GM12873 (cell line): ENCODE results near the gene ZAR1.

Experiments used
- CTCF ChIP-seq: IDR thresholded peaks from 2 replicates; pipeline ENCODE4 v1.5.1; 2012; ENCODE audit warnings: low read depth, mild to moderate bottlenecking, moderate library complexity, low read length, control low read depth; ENCODE audit not compliant: insufficient read depth; ENCODE audit errors: missing control alignments

The ZAR1 gene

GRCh38 chr4:48503233-48504025 lies 13.4 kb downstream of the ZAR1 start:
- TF ChIP-seq CTCF = no peak

GRCh38 chr4:48504026-48504330 lies 13.9 kb downstream of the ZAR1 start:
- TF ChIP-seq CTCF = no peak

DNA sequence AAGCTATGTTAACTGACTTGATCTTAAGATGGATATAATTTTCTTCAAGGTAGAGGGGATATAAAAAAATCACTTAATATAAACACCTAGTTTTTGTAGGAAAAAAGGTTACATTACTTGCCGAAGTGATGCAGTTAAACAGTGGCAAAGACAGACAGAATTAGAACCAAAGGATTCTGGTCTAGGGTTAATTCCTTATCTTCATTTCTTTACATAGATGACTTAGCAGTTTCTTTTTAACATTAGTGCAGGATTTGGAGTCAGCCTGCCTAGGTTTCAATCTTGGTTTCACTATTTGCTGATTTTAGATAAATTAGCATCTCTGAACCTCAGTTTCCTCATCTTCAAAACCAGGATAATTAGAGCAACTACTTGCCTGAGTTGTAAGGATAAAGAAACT lies 14.3 kb downstream of the ZAR1 start:
- no peak for TF ChIP-seq CTCF

- no peak for TF ChIP-seq CTCF
These were observed 16.7 kb downstream of the ZAR1 start for GRCh38 chr4:48506716-48507115.

GRCh38 chr4:48509543-48509942 lies 19.5 kb downstream of the ZAR1 start:
- no peak for TF ChIP-seq CTCF

DNA sequence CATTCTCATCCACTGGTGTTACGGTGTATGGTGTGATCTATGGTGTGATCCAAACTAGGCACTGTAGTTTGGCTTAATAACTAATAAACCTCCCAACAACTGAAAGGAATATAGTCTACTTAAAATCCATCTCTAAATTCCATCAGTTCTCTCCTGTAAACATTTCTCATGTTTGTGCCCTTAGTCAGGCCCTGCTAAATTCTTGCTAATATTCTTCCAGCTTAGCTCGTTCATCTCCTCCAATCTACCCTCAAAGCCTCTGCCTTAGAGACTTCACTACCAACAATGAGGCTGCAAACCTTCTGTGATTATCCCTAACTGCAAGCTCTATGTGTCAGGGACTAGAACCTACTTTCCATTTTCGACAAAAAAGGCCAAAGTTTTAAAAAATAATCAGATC lies 28.1 kb downstream of the ZAR1 start:
- TF ChIP-seq CTCF = no peak

- no peak for TF ChIP-seq CTCF
These were observed 36.4 kb downstream of the ZAR1 start for GRCh38 chr4:48526406-48526805.
